Mesenchymal stem cell (in vitro differentiated cells and primary cell): Measurements from ENCODE around the gene NINJ2.
"Not testable (repeated sequence)": the region's sequence is repeated elsewhere in the genome, so short reads cannot be mapped to it uniquely, and the experiment has no call there.

Experiments
- DNase-seq: peaks from one replicate; pipeline ENCODE4 v3.0.0-alpha.2; 2013
- H2AFZ ChIP-seq: one replicate; pipeline ENCODE4 v1.6.1; 2013; ENCODE audit warnings: low read depth, mild to moderate bottlenecking, control low read depth, inconsistent platforms, low read length, moderate library complexity
- H2AK5ac ChIP-seq: 2 replicates; pipeline ENCODE4 v1.6.1; 2013; ENCODE audit warnings: low read length, moderate library complexity, mild to moderate bottlenecking, inconsistent platforms; ENCODE audit not compliant: severe bottlenecking
- H2BK120ac ChIP-seq: one replicate; pipeline ENCODE4 v1.6.1; 2013; ENCODE audit warnings: low read depth, mild to moderate bottlenecking, inconsistent platforms, low read length, moderate library complexity
- H2BK12ac ChIP-seq, 2 experiments: one replicate each; pipeline ENCODE4 v1.6.1; 2013; ENCODE audit warnings: inconsistent platforms in 2 of 2, low read length in 2 of 2, mild to moderate bottlenecking in 2 of 2, moderate library complexity in 2 of 2, control low read depth in 1 of 2
- H2BK15ac ChIP-seq: one replicate; pipeline ENCODE4 v1.6.1; 2013; ENCODE audit warnings: mild to moderate bottlenecking, low read depth, inconsistent platforms; ENCODE audit not compliant: poor library complexity, severe bottlenecking
- H2BK5ac ChIP-seq: 2 replicates; pipeline ENCODE4 v1.6.1; 2013; ENCODE audit warnings: low read depth, mild to moderate bottlenecking, low read length, control low read depth, inconsistent platforms; ENCODE audit not compliant: poor library complexity, severe bottlenecking
- H3K14ac ChIP-seq, 2 experiments: one replicate each; pipeline ENCODE4 v1.6.1; 2013; ENCODE audit warnings: inconsistent platforms in 2 of 2, low read length in 2 of 2, control low read depth in 1 of 2, mild to moderate bottlenecking in 1 of 2, moderate library complexity in 1 of 2
- H3K18ac ChIP-seq, 2 experiments: one replicate each; pipeline ENCODE4 v1.6.1; 2013; ENCODE audit warnings: inconsistent platforms in 2 of 2, low read length in 2 of 2, control low read depth in 1 of 2, low read depth in 1 of 2, mild to moderate bottlenecking in 1 of 2
- H3K23ac ChIP-seq, 2 experiments: one replicate each; pipeline ENCODE4 v1.6.1; 2013; ENCODE audit warnings: inconsistent platforms in 2 of 2, low read length in 2 of 2, mild to moderate bottlenecking in 2 of 2, moderate library complexity in 2 of 2, control low read depth in 1 of 2
- H3K27ac ChIP-seq: 2 replicates; pipeline ENCODE4 v1.5.1; 2013; ENCODE audit warnings: mild to moderate bottlenecking, moderate library complexity, low read length, control low read depth, inconsistent platforms; ENCODE audit not compliant: poor library complexity, severe bottlenecking
- H3K27me3 ChIP-seq, 2 experiments: 2 replicates each; pipeline versions ENCODE4 v1.6.1 to v1.7.0; 2013; ENCODE audit warnings: low read length in 2 of 2, mild to moderate bottlenecking in 2 of 2, moderate library complexity in 2 of 2, control low read depth in 1 of 2, inconsistent platforms in 1 of 2; ENCODE audit not compliant: control insufficient read depth in 1 of 2, insufficient read depth in 1 of 2
- H3K36me3 ChIP-seq, 2 experiments: 2 replicates each; pipeline versions ENCODE4 v1.6.1 to v1.7.0; 2013; ENCODE audit warnings: low read length in 2 of 2, control low read depth in 1 of 2, inconsistent platforms in 1 of 2, low read depth in 1 of 2, mild to moderate bottlenecking in 1 of 2; ENCODE audit not compliant: insufficient read depth in 2 of 2, control insufficient read depth in 1 of 2
- H3K4ac ChIP-seq, 2 experiments: one replicate each; pipeline ENCODE4 v1.6.1; 2013; ENCODE audit warnings: inconsistent platforms in 2 of 2, low read length in 2 of 2, mild to moderate bottlenecking in 2 of 2, moderate library complexity in 2 of 2, control low read depth in 1 of 2, low read depth in 1 of 2
- H3K4me1 ChIP-seq: 2 replicates; pipeline ENCODE4 v1.6.1; 2013; ENCODE audit warnings: low read depth, low read length, control low read depth; ENCODE audit not compliant: control insufficient read depth, insufficient read depth
- H3K4me2 ChIP-seq: 2 replicates; pipeline ENCODE4 v1.6.1; 2013; ENCODE audit warnings: low read length, mild to moderate bottlenecking, inconsistent platforms; ENCODE audit not compliant: poor library complexity, severe bottlenecking
- H3K4me3 ChIP-seq, 2 experiments: 2 replicates each; pipeline versions ENCODE4 v1.5.1 to v1.7.0; 2013; ENCODE audit warnings: low read length in 2 of 2, mild to moderate bottlenecking in 2 of 2, control low read depth in 1 of 2, low read depth in 1 of 2; ENCODE audit not compliant: insufficient read depth in 1 of 2
- H3K79me1 ChIP-seq: replicated peaks from 2 replicates; pipeline ENCODE4 v1.6.1; 2013; ENCODE audit warnings: mild to moderate bottlenecking, control low read depth, low read length, inconsistent platforms; ENCODE audit not compliant: poor library complexity, severe bottlenecking
- H3K9ac ChIP-seq: 2 replicates; pipeline ENCODE4 v1.7.0; 2013; ENCODE audit warnings: mild to moderate bottlenecking, low read length, moderate library complexity
- H3K9me3 ChIP-seq: 2 replicates; pipeline ENCODE4 v1.7.0; 2013; ENCODE audit warnings: mild to moderate bottlenecking, low read length; ENCODE audit not compliant: control insufficient read depth
- H4K8ac ChIP-seq: one replicate; pipeline ENCODE4 v1.6.1; 2013; ENCODE audit warnings: inconsistent platforms, mild to moderate bottlenecking, low read length, moderate library complexity
- H4K91ac ChIP-seq: one replicate; pipeline ENCODE4 v1.6.1; 2013; ENCODE audit warnings: mild to moderate bottlenecking, low read length, inconsistent platforms
- WGBS: methylation state at CpG from one replicate; pipeline ENCODE4 v1.1.7; 2013; ENCODE audit warnings: mixed read lengths; 5-methylcytosine and 5-hydroxymethylcytosine counted together

NINJ2 gene

GRCh38 chr12:642633-643474 lies 20.4 kb downstream of the NINJ2 start:
- Histone ChIP-seq H3K4ac (peak overlapping the region; percentile 75 to 98), H2AFZ (peak overlapping the region; percentile 90), H3K4me1 (peaks cover 16% of the 10 kb centered on the region), H3K4me3 (peak overlapping the region; percentile 55 to 70), H4K91ac (peak overlapping the region; percentile 98), H2BK15ac (peak overlapping the region; percentile 97), H4K8ac (peak overlapping the region; percentile 100), H2BK120ac (peak overlapping the region; percentile 98), H3K27ac (no peak overlapping the region), H2AK5ac (peak overlapping the region; percentile 70), H3K23ac (peak overlapping the region in 1 of 2 experiments; percentile 1), H3K14ac (peak overlapping the region; percentile 70 to 94), H2BK12ac (peak overlapping the region; percentile 92), H3K36me3 (no peaks in the 10 kb centered on the region), H3K9me3 (no peaks in the 10 kb centered on the region), H3K4me2 (peak overlapping the region; percentile 60), H3K27me3 (no peaks in the 10 kb centered on the region), H3K18ac (peak overlapping the region; percentile 93 to 100), H3K9ac (peak overlapping the region; percentile 85), H3K79me1 (no peaks in the 10 kb centered on the region), H2BK5ac (peak overlapping the region; percentile 1)
- WGBS: 7% methylated on average over 50 of the region's 95 CpGs
- DNase-seq: peak; percentile 62

DNA sequence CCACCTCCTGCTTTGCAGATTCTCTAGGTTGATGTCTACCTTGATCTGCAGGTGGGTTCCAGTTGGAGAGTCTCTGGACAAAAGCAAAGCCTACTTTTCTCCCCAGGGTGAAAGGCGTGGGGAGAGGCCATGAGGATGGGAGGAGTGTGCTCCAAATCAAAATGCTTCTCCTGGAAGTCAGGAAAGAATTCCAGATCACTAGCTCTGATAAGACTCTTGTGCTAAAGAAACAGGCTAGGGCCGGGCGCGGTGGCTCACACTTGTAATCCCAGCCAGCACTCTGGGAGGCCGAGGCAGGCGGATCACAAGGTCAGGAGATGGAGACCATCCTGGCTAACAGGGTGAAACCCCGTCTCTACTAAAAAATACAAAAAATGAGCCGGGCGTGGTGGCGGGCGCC lies 21.9 kb downstream of the NINJ2 start:
- H3K4me3 ChIP-seq, H3K27ac ChIP-seq: not testable (repeated sequence)

GRCh38 chr12:640773-641172 lies 22.5 kb downstream of the NINJ2 start:
- Histone ChIP-seq H3K18ac (no peak overlapping the region), H3K4me3 (no peak overlapping the region), H4K8ac (no peak overlapping the region), H3K9me3 (no peaks in the 10 kb centered on the region), H2BK12ac (no peak overlapping the region), H3K23ac (no peak overlapping the region), H3K4me1 (peaks cover 18% of the 10 kb centered on the region), H2AK5ac (no peak overlapping the region), H4K91ac (no peak overlapping the region), H2AFZ (no peak overlapping the region), H3K9ac (no peak overlapping the region), H3K14ac (no peak overlapping the region), H3K36me3 (no peaks in the 10 kb centered on the region), H2BK15ac (no peak overlapping the region), H3K79me1 (no peaks in the 10 kb centered on the region), H3K4ac (no peak overlapping the region), H2BK120ac (no peak overlapping the region), H3K4me2 (no peak overlapping the region), H3K27ac (no peak overlapping the region), H2BK5ac (no peak overlapping the region), H3K27me3 (no peaks in the 10 kb centered on the region)
- 100% methylated on average over 2 of the region's 3 CpGs for WGBS
- no peak for DNase-seq

More for the DNA sequence above, 21.9 kb downstream of the NINJ2 start:
- not testable (repeated sequence) for H3K79me1 ChIP-seq, H3K4me2 ChIP-seq, H3K9ac ChIP-seq, H3K18ac ChIP-seq, H3K27me3 ChIP-seq, DNase-seq, H2BK120ac ChIP-seq, H2BK12ac ChIP-seq, H3K23ac ChIP-seq, H2AK5ac ChIP-seq, H3K14ac ChIP-seq, H2BK15ac ChIP-seq, H3K36me3 ChIP-seq, H2BK5ac ChIP-seq, H3K4ac ChIP-seq, H2AFZ ChIP-seq, H3K9me3 ChIP-seq, H4K91ac ChIP-seq, H4K8ac ChIP-seq
- H3K4me1 ChIP-seq: peaks cover 18% of the 10 kb centered on the region
- 98% methylated on average over 11 of the region's 11 CpGs for WGBS

- H3K23ac ChIP-seq: no peak overlapping the region
- H2AK5ac ChIP-seq: no peak overlapping the region
- no peak overlapping the region for H4K91ac ChIP-seq
- H3K9ac ChIP-seq: no peak overlapping the region
- no peak overlapping the region for H3K14ac ChIP-seq
- H2BK15ac ChIP-seq: no peak overlapping the region
- H2BK120ac ChIP-seq: no peak overlapping the region
- H3K79me1 ChIP-seq: no peaks in the 10 kb centered on the region
- H4K8ac ChIP-seq: no peak overlapping the region
- H3K18ac ChIP-seq: peak overlapping the region in 1 of 2 experiments; percentile 1
- no peak for DNase-seq
- no peak overlapping the region for H2BK12ac ChIP-seq
- H3K27ac ChIP-seq: no peak overlapping the region
- WGBS: 100% methylated on average over 4 of the region's 5 CpGs
- H2BK5ac ChIP-seq: no peak overlapping the region
- H3K36me3 ChIP-seq: no peaks in the 10 kb centered on the region
- H2AFZ ChIP-seq: no peak overlapping the region
- no peaks in the 10 kb centered on the region for H3K27me3 ChIP-seq
- H3K4me1 ChIP-seq: peaks cover 14% of the 10 kb centered on the region
- H3K4me2 ChIP-seq: no peak overlapping the region
- no peak overlapping the region for H3K4ac ChIP-seq
- H3K9me3 ChIP-seq: no peaks in the 10 kb centered on the region
- H3K4me3 ChIP-seq: no peak overlapping the region
Observed at GRCh38 chr12:639988-640387, 23.3 kb downstream of the NINJ2 start.
